Cortex of kidney (tissue), 1 donor: ENCODE results near the gene RASGRF1.
"Not testable (repeated sequence)": the region's sequence is repeated elsewhere in the genome, so short reads cannot be mapped to it uniquely, and the experiment has no call there.

ENCODE experiments used
- DNase-seq: peaks from one replicate; lab custom pipeline; 2025; lab: John Stamatoyannopoulos, UW

Gene RASGRF1

GRCh38 chr15:79008659-79009058, 81.9 kb downstream of the RASGRF1 start:
- DNase-seq: no peak

- DNase-seq: no peak
Measured at GRCh38 chr15:79007066-79007465, 83.5 kb downstream of the RASGRF1 start.

DNA sequence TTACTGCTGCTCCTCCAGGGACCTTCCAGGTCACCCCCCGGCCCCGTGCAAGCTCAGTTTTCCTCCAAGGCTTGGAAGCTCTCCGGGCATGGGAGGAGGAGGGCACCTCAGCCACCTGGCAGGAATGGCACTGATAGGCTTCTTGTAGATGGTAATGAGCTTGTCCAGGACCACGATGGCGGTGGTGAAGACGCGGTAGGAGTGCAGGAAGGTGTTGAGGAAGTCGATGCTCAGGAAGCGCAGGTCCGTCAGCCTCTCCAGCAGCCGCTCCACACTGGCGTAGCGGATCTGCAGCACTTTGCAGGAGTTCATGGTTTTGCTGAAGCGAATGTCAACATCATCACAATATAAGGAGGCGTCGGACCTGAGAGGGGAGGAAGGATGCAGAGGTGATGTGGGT, 84.5 kb downstream of the RASGRF1 start:
- no peak for DNase-seq

GRCh38 chr15:79004336-79004735, 86.2 kb downstream of the RASGRF1 start:
- no peak for DNase-seq

- DNase-seq: no peak
Measured at GRCh38 chr15:79003896-79004295, 86.7 kb downstream of the RASGRF1 start.

DNA sequence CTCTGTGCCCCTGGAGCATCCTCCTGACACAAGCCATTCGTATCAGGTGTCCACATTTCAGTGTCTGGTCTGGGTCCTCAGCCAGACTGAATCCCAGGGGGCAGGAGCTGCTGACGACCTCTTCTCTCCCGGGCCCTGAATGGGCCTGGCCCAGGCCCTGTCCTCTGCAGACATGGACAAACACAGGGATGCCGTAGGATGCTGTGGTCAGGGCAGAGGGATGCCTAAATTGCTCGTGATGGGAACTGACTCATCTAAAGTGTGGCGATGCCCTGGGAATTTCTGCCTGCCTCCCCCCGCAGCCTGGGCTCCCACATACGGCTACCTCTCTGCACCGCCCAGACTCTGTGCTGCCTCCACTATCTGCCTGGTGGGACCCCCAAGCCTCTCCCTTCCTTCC, 87.3 kb downstream of the RASGRF1 start:
- no peak for DNase-seq

GRCh38 chr15:79002581-79002980, 88.0 kb downstream of the RASGRF1 start:
- no peak for DNase-seq

DNA sequence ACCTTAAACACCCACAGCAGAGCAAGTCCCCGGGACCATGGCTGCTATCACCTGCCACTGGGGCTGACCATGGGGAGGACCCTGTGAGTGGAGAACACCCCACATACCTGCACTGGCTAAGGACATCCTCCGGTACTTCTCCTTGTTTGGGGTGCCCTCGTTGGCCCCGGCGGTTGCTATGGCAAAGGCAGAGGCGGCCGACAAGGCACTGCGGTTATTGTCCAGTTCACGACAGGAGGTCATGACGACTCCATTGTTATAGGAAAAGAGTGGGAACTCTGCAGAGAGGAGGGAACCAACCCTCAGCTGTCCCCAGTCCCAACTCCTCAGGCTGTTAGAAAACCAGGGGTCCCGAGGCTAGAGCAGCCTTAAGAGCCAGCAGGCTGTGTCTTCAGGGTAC, 90.9 kb downstream of the RASGRF1 start:
- no peak for DNase-seq

GRCh38 chr15:78998526-78998925, 92.1 kb downstream of the RASGRF1 start:
- DNase-seq: no peak

GRCh38 chr15:78997981-78998499, 92.5 kb downstream of the RASGRF1 start:
- no peak for DNase-seq

- no peak for DNase-seq
Measured at GRCh38 chr15:78996894-78997275, 93.7 kb downstream of the RASGRF1 start.

DNA sequence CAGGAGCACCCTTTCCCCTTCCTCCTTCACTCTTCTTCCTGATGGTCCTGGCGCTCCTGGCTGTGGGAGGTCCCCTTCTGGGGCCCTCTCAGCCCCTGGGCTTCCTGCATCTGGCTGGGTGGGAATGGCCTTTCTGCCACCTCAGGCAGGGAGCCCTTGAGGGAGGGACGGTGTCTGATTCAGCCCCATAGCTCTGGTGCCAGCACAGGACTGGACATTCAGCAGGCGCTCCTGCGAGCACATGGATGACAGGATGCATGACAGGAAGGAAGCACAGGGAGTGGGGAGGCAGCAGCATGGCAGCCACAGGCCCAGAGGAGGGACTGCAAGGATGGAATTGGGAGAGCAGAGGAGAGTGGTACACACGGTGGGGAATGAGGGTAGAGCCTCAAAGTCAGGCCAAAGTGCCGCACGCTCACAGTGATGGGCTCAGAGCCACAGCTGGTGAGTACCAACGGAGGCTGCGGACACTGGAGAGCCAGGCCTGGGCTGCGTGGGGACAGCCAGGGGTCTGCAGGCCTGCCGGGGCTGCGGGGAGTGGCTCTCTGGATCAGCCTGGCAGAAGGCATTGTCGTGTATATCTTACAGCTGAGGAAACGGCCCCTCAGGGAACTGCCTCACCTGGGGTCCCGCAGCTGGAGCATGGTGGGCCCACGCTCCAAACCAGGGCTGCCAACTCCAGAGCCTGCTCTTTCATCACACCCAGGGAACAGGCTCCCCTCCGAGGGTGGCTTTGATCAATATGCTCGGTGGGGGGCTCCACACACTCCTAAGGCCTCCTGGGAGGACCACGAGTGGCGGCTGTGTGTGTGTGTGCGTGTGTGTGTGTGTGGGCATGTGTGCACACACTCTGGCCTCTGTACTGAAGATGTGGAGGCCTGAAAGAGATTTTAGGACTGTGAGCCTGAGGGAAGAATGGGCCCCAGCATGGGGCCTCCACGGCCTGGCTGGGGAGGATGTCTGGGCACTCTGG, 94.4 kb downstream of the RASGRF1 start:
- no peak for DNase-seq

- DNase-seq: not testable (repeated sequence)
Measured at GRCh38 chr15:78995161-78995560, 95.4 kb downstream of the RASGRF1 start.

DNA sequence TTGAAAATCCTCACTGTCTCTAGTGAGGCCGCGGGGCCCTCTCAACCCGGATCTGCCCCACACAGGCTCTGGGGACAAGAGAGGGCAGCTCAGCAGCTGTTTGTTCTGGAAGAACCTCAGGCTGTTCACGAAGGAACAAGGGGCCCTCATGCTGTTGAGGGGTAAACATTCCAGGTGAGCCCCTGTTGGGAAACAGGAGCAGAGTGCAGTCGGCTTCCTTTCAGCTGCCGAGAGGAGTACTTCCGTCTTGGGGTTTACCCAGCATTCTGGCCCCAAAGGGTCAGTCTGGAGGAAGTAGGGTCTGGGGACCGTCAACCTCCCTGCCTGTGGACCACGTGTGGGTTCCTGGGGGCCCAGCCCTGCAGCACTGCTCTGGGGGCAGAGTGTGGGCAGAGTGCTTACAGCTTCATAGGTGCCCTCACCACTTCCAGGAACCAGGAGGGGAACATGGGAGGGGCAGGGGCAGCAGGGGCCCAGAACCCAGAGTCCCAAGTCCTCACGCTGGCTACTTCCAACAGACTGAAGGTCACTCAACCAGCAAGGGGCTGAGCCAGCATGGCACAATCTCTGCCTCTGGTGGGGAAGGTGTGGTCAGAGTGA, 96.5 kb downstream of the RASGRF1 start:
- no peak for DNase-seq

GRCh38 chr15:78993257-78993930, 97.2 kb downstream of the RASGRF1 start:
- DNase-seq: no peak

DNA sequence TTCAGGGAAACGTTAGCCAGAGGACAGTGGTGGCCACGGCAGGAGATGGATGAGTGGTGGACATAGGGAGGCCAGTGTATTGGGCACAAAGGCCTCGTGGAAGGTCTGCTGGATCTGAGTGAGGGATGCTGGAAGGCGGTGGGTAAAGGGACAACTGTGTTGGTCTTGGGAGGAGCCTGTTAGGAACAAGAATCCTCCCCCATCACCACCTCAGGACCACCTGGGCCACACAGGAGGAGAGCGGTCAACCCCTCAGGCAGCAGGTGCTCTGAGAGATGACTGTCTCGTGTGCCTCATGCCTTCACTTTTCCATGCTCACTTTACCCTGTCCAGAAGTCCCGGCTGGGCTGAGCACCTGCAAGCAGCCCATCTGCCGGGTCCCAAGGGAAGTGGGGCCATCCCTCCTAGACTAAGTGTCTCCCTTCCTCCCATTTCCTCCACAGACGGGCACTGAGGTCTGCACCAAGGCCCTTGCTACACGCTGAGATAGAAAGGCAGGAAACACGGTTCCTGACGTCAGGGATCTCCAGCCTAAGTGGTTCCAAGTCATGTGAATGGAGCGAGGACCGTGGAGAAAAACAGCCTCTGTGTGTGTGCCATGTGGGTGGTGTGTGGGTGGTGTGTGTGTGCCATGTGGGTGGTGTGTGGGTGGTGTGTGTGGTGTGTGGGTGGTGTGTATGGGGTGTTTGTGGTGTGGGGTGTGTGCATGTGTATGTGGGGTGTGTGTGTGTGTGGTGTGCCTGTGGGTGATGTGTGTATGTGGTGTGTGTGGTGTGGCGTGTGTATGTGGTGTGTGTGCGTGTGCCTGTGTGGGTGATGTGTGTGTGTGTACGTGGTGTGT, 97.9 kb downstream of the RASGRF1 start:
- no peak for DNase-seq

- no peak for DNase-seq
Measured at GRCh38 chr15:78991879-78992278, 98.7 kb downstream of the RASGRF1 start.

DNA sequence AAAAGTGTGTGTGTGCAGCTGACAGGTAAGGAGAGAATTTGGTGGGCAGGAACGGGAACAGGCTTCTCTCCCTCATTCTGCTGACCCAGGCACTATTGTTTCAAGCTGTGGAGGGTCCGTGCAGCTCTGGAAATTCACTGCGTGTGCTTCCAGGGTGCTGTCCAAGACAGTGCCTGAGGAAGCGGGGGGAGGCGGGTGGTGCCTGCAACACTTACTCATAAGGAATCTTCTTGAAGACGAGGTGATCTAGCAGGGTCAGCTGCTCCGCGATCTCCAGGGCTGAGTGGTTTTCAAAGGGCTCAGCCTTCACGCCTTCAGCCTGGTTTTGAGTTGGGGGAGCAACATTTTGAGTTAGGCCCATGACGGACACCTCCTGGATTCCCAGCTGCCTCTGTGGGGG, 99.1 kb downstream of the RASGRF1 start:
- no peak for DNase-seq

GRCh38 chr15:78990278-78990677, 100.3 kb downstream of the RASGRF1 start:
- no peak for DNase-seq

DNA sequence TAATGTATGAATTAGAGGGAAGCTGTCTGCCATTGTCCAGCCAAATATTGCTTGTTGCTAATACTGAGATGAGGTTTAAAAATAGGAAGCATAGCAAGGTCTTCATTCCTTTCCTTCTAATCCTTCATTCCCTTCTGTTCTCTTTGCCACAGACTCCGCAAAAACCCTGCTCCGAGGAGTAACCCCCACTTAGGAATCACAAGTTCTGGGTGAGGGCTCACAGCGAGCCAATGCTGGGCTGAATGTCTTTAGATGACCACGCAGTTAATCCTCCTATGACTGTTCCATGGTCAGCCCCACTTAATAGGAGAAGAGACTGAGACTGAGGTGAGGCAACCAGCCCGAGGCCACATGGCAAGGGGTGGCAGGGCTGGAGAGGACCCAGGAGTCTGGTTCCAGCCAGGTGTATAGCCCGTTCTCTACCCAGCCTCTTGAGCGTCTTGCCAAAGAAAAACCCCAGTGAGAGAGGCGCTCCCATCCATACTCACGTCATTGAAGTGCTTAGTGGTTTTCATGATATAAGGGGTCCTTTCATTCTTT, 100.8 kb downstream of the RASGRF1 start:
- DNase-seq: no peak

DNA sequence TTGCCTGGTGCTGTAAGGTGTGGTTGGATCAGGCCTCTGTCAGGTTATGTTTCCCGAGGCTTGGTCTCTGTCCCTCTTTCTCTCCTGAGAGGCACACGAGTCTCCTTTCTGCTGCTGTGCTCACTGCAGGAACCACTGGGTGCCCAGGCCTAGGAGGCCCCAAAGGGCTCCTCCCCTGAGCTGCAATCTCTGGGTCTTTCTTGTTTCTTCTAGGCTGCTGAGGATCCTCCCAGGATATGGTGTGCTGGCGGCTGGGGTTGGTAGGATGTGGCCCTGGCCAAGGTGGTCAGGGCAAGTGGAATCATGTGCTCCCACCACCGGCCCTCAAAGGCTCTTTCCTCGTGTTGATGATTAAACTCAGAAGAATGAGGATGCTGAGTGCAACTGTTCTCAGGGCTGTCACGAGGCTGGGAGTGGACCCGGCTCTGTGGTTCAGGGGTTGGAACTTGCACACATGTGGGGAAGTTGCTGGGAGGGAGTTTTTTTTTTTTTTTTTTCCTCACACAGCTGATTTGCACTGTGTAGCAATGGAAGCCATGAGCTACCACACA, 102.1 kb downstream of the RASGRF1 start:
- DNase-seq: no peak
